Adipose tissue (tissue), 3 donors: Measurements from ENCODE around the gene LPCAT1. TPM values are rescaled to one million over a fixed set of nuclear protein-coding genes. Genes with fewer than 3 reads are reported as not detected.

Experiments
- H3K27ac ChIP-seq: one replicate; pipeline ENCODE4 v1.5.1; 2013; ENCODE audit warnings: low read depth, low read length
- WGBS, 3 donors: extraction: QIAGEN DNeasy Blood & Tissue Kit; methylation state at CpG; one replicate each; pipeline ENCODE4 v1.1.7; 2013; 5-methylcytosine and 5-hydroxymethylcytosine counted together
- polyA plus RNA-seq, 3 donors: library from polyadenylated mRNA; stranded (reverse); fragments of 200-250 nt; gene quantifications; one replicate each; pipeline ENCODE4 v1.2.3, GENCODE V29; 2013
- donor health status: healthy with polysubstance abuse.
- donor health status: Bipolar disorder and iron deficiency.
- donor health status: healthy.

Gene LPCAT1
- polyA plus RNA-seq, 3 donors = 7.5 to 21.7 (median 21.0) TPM

GRCh38 chr5:1416856-1417469 is 106.8 kb downstream of the LPCAT1 start:
- 79 to 92% (median 88%) methylated on average over 12 of the region's 12 CpGs for WGBS, 3 donors

GRCh38 chr5:1415626-1416360 is 108.0 kb downstream of the LPCAT1 start:
- H3K27ac ChIP-seq = no peak overlapping the region
- 68 to 81% (median 76%) methylated on average over 22 of the region's 22 CpGs for WGBS, 3 donors

More at GRCh38 chr5:1416856-1417469, 106.8 kb downstream of the LPCAT1 start:
- no peak overlapping the region for H3K27ac ChIP-seq

- 70 to 78% (median 75%) methylated on average over 13 of the region's 13 CpGs for WGBS, 3 donors
- no peak overlapping the region for H3K27ac ChIP-seq
Observed at GRCh38 chr5:1415059-1415425, 108.7 kb downstream of the LPCAT1 start.

- no peak overlapping the region for H3K27ac ChIP-seq
- WGBS, 3 donors = 54 to 64% (median 56%) methylated on average over 27 of the region's 27 CpGs
Observed at GRCh38 chr5:1414311-1415058, 109.3 kb downstream of the LPCAT1 start.

- no peak overlapping the region for H3K27ac ChIP-seq
- 63 to 78% (median 77%) methylated on average over 21 to 23 of the region's 23 CpGs for WGBS, 3 donors
Observed at GRCh38 chr5:1413611-1414241, 110.0 kb downstream of the LPCAT1 start.

- 48 to 56% (median 54%) methylated on average over 13 of the region's 13 CpGs for WGBS, 3 donors
- no peak overlapping the region for H3K27ac ChIP-seq
Observed at GRCh38 chr5:1413211-1413610, 110.5 kb downstream of the LPCAT1 start.

- no peak overlapping the region for H3K27ac ChIP-seq
- WGBS, 3 donors = 45 to 54% (median 49%) methylated on average over 10 of the region's 10 CpGs
Observed at GRCh38 chr5:1412621-1413020, 111.1 kb downstream of the LPCAT1 start.

- 44 to 50% (median 48%) methylated on average over 16 of the region's 16 CpGs for WGBS, 3 donors
- no peak overlapping the region for H3K27ac ChIP-seq
Observed at GRCh38 chr5:1412163-1412562, 111.6 kb downstream of the LPCAT1 start.

Other genes with a start within 250 kb of the LPCAT1 start
- gene TERT, start 228.9 kb downstream of the LPCAT1 start, polyA plus RNA-seq = under 1 TPM in 2 of 3 donors, not detected in 1; 0.02 to 0.03 TPM
- 10 to 100 TPM; 77.1 to 87.6 (median 84.9) TPM for gene CLPTM1L, start 178.9 kb downstream of the LPCAT1 start, polyA plus RNA-seq
- under 1 TPM in 2 of 3 donors, not detected in 1; 0.06 to 0.15 TPM for gene SLC6A3, start 78.5 kb downstream of the LPCAT1 start, polyA plus RNA-seq